Measurements from ENCODE around the gene ZNHIT1.

GRCh38 chr7:101179713-101180112, 38.3 kb upstream of the ZNHIT1 start:
- TF ChIP-seq CTCF (optimal IDR thresholded peaks at IDR 0.05 in 1 of 3, IDR thresholded peaks at IDR 0.05 in 1 of 3, conservative IDR thresholded peaks at IDR 0.05 in 1 of 3; ENCODE audit: extremely low read depth in 1 of 3, insufficient read depth in 2 of 3, low read length in 3 of 3) = no peak
- TF ChIP-seq EZH2 (IDR thresholded peaks at IDR 0.05; ENCODE audit: low read length) = no peak
